ENCODE data around the gene CRX.
A peak's percentile ranks its signal among the peaks of the same experiment; 100 is the strongest.

DNA sequence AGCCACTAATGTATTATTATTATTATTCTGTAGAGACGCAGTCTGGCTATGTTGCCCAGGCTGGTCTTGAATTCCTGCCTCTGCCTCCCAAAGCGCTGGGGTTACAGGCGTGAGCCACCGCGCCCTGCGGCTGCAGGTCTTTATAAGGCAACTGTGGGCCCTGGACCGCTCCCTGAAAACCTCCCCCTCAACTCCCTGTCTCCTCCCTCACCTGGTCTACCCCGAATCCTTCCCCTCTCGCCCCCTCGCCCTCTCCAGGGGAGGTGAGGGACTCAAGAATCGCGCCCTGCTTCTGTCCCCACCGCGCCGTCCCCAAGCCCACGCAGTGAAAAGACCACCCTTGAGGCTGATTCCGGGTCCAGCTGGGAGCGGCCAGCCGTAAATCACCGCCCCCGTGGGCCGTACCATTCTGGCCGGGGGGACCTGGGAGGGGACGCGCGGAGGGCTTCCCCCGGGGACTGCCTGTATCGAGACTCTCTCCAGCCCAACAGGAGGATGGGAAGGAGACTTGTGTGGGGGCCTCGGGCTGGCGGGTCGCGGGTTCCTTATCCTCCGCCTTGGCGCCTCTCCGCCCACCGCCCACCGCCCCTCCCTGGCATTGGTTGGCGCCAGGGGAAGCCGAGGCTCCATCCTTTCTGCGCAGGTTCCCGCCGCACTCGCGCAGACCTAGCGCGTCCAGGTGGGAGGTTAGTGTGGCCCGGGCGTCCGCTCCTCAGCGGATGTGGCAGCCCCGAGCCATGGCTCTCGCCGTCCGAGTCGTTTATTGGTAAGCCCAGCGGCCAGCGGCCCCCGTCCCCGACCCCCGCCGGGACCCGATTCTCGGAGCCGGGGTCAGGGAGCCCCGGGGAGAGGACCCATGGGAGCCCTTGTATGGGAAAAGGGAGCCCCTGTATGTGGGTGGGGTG lies 43.4 kb upstream of the CRX start, which contains the start of gene SELENOW:
- TF ChIP-seq, protein P1, sequence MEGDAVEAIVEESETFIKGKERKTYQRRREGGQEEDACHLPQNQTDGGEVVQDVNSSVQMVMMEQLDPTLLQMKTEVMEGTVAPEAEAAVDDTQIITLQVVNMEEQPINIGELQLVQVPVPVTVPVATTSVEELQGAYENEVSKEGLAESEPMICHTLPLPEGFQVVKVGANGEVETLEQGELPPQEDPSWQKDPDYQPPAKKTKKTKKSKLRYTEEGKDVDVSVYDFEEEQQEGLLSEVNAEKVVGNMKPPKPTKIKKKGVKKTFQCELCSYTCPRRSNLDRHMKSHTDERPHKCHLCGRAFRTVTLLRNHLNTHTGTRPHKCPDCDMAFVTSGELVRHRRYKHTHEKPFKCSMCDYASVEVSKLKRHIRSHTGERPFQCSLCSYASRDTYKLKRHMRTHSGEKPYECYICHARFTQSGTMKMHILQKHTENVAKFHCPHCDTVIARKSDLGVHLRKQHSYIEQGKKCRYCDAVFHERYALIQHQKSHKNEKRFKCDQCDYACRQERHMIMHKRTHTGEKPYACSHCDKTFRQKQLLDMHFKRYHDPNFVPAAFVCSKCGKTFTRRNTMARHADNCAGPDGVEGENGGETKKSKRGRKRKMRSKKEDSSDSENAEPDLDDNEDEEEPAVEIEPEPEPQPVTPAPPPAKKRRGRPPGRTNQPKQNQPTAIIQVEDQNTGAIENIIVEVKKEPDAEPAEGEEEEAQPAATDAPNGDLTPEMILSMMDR (IDR thresholded peaks at IDR 0.05) = peak in 1 of 4 experiments; percentile 10
- TF ChIP-seq POLR2A (IDR thresholded peaks at IDR 0.05) (peak; percentile 95), POLR2AphosphoS5 (IDR thresholded peaks at IDR 0.05) (peak; percentile 93)

Measured in prostate gland (tissue), 2 donors.